ENCODE measurements around the gene PLA2G4E. TPM values are rescaled to one million over a fixed set of nuclear protein-coding genes. Genes with fewer than 3 reads are reported as not detected.

PLA2G4E gene
- total RNA-seq, 1 donor from 2014 or later = not detected

DNA sequence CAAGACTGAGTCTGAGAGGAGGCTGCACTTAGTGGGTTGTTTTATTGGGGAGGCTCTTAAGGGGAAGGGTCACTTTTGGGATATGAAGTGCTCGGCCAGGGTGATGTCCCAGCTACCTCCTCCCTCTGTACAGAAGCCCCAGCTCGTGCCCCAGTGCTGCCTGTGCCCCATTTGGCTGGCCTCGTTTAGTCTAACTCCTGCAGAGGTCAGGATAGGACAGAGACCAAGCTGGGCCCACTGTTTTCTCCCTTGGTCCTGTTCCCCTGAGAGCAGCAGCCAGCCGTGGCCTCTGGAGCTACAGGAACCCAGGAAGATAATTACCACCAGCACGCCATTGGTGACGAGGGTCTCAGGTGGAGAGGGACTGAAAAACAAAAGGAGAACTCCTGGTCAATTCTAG lies 18.5 kb downstream of the PLA2G4E start:
- intact Hi-C loops (cut with micrococcal nuclease) = no loop called here
- POLR2A ChIA-PET = no interaction called here

DNA sequence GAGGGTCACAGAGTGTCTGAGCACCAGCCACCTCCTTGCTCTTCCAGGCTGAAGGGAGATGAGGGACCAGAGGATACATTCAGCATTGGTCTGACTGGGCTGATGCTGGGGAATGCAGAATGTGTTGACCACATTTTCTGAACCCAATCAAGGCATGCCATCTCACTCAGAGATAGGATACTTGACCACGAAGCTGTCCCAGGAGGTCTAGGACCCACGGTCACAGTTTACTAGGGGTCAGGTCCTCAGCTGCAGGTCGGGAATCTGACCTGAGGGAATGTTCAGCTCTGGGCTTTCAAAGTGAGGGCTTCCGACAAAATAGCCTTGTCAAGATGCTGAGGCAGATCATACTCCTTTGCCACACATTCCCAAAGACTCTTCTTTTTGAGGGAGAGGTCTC lies 19.6 kb downstream of the PLA2G4E start:
- no peak overlapping the region for H3K27ac Mint-ChIP-seq
- peaks cover 23% of the 10 kb centered on the region for H3K27me3 Mint-ChIP-seq
- ChIA-PET POLR2A (no interaction called here), CTCF (interaction anchor here (0.9 kb wide), 1 partner anchor 11 kb away, joined by 4 read pairs; no protein-coding TSS in a partner anchor)
- H3K4me1 Mint-ChIP-seq = peaks cover 8% of the 10 kb centered on the region
- no peaks in the 10 kb centered on the region for H3K36me3 Mint-ChIP-seq (ENCODE audit: low read depth)
- DNase-seq (no peak), ATAC-seq (ENCODE audit: low read depth) (no peak)
- H3K9me3 Mint-ChIP-seq = no peaks in the 10 kb centered on the region
- TF ChIP-seq, protein P1, sequence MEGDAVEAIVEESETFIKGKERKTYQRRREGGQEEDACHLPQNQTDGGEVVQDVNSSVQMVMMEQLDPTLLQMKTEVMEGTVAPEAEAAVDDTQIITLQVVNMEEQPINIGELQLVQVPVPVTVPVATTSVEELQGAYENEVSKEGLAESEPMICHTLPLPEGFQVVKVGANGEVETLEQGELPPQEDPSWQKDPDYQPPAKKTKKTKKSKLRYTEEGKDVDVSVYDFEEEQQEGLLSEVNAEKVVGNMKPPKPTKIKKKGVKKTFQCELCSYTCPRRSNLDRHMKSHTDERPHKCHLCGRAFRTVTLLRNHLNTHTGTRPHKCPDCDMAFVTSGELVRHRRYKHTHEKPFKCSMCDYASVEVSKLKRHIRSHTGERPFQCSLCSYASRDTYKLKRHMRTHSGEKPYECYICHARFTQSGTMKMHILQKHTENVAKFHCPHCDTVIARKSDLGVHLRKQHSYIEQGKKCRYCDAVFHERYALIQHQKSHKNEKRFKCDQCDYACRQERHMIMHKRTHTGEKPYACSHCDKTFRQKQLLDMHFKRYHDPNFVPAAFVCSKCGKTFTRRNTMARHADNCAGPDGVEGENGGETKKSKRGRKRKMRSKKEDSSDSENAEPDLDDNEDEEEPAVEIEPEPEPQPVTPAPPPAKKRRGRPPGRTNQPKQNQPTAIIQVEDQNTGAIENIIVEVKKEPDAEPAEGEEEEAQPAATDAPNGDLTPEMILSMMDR (IDR thresholded peaks at IDR 0.05) = no peak
- no peak overlapping the region for H3K4me3 Mint-ChIP-seq
- intact Hi-C loops (cut with micrococcal nuclease) = no loop called here

More for the DNA sequence above, 18.5 kb downstream of the PLA2G4E start:
- DNase-seq (no peak), ATAC-seq (ENCODE audit: low read depth) (no peak)
- no peak overlapping the region for H3K4me3 Mint-ChIP-seq
- peaks cover 23% of the 10 kb centered on the region for H3K27me3 Mint-ChIP-seq
- CTCF ChIA-PET = interaction anchor here (1.2 kb wide), 1 partner anchor 13 kb away, joined by 3 read pairs; no protein-coding TSS in a partner anchor
- TF ChIP-seq, protein P1 (IDR thresholded peaks at IDR 0.05) = no peak
- no peaks in the 10 kb centered on the region for H3K36me3 Mint-ChIP-seq (ENCODE audit: low read depth)
- H3K9me3 Mint-ChIP-seq = no peaks in the 10 kb centered on the region
- H3K27ac Mint-ChIP-seq = no peak overlapping the region
- H3K4me1 Mint-ChIP-seq = peaks cover 8% of the 10 kb centered on the region

DNA sequence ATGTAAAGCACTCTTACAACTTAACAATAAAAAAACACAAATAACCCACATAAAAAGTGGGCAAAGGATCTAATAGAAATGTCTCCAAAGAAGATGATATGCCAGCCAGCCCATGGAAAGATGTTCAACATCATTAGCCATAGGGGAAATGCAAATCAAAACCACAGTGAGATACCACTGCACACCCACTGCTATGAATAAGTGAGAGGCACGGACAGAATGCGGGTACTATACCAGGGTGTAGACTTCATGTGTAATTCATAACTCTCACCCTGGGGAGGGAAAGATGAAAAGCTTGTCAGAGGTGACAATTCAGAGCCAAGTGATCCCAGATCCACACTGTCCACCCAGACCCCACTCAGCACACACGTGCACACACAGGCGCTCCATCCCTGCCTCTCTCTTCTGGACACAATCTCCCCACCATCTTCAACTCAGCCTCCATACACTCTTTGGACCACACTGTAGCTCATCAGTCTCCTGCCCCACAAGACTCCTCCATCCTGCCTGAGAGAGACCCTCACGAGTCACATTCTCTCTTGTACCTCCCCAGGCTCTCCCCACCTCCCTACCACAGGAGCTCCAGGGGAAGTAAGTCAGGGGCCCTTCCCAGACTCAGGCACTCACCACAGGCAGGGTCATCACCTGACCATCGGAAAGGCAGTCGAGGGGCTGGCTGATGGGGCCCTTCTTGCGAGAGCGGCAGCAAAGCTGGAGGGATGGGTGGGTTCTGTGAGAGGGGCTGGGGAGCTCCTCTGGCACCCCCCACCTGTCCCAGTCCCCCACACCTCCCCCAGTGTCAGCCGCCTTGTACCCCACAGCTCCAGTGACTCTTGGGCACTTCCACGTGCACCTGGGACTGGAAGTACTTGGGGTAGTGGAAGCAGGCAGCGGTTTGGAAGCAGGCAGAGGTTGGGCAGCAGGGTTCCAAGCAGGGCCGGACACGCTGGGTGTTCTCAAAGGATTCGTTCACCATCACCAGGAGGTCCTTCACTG lies 21.3 kb downstream of the PLA2G4E start:
- intact Hi-C loops (cut with micrococcal nuclease) = no loop called here
- Mint-ChIP-seq H3K9me3 (no peaks in the 10 kb centered on the region), H3K4me1 (peaks cover 8% of the 10 kb centered on the region), H3K36me3 (ENCODE audit: low read depth) (no peaks in the 10 kb centered on the region), H3K27ac (no peak overlapping the region), H3K27me3 (peaks cover 20% of the 10 kb centered on the region), H3K4me3 (no peak overlapping the region)
- ChIA-PET CTCF (interaction anchor here (0.6 to 2.0 kb wide), 3 partner anchors 10 to 84 kb away, joined by 3 to 7 read pairs (median 4); no protein-coding TSS in a partner anchor), POLR2A (interaction anchor here (0.6 kb wide), 1 partner anchor 38 kb away, joined by 4 read pairs; no protein-coding TSS in a partner anchor)
- no peak for ATAC-seq (ENCODE audit: low read depth)
- no peak for DNase-seq
- TF ChIP-seq, protein P1 (IDR thresholded peaks at IDR 0.05) = no peak

DNA sequence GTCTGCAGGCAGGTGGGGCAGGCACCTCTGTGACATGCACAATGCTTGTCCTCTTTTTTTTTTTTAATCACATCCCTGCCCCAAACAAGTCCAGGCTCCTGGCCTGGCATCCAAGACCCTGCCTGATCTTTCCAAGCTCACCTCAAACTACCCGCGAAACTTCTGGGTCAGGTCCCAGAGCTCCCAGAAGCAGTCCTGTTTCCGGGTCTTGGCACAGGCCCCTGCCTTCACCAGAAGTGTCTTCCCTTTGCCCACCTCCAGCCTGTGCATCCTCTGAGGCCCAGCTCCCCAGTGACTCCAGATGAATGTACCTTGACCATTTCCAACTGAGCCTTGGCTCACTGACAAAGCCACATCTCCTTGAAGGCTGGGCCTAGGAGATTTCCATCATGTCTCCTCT lies 23.0 kb downstream of the PLA2G4E start:
- intact Hi-C loops (cut with micrococcal nuclease) = no loop called here
- DNase-seq (no peak), ATAC-seq (ENCODE audit: low read depth) (no peak)
- ChIA-PET CTCF (interaction anchor here (2.0 kb wide), 1 partner anchor 8 kb away, joined by 7 read pairs; no protein-coding TSS in a partner anchor), POLR2A (no interaction called here)
- Mint-ChIP-seq H3K27me3 (peaks cover 20% of the 10 kb centered on the region), H3K4me3 (no peak overlapping the region), H3K9me3 (no peaks in the 10 kb centered on the region), H3K36me3 (ENCODE audit: low read depth) (no peaks in the 10 kb centered on the region), H3K4me1 (peaks cover 8% of the 10 kb centered on the region), H3K27ac (no peak overlapping the region)
- TF ChIP-seq, protein P1 (IDR thresholded peaks at IDR 0.05) = no peak
